SK-N-SH treated with all-trans-retinoic acid at 6 μM for 48 hours (cell line): ENCODE data around the gene KDM4C.

Experiments used
- ARNTL ChIP-seq: fragments of 450-650 bp; formaldehyde crosslinking; IDR thresholded peaks from 2 replicates; pipeline ENCODE4 v1.5.0; 2020; ENCODE audit warnings: low read depth, mild to moderate bottlenecking, moderate library complexity, borderline replicate concordance
- GLIS3 ChIP-seq: fragments of 250-450 bp; sonication (Bioruptor Pico); IDR thresholded peaks from 2 replicates; pipeline ENCODE4 v1.5.0; 2020; ENCODE audit warnings: mild to moderate bottlenecking, moderate library complexity
- ISL1 ChIP-seq: fragments of 250-450 bp; sonication (Bioruptor Pico); IDR thresholded peaks from 2 replicates; pipeline ENCODE4 v2.1.2; 2022; ENCODE audit warnings: mild to moderate bottlenecking, moderate library complexity
- RARB ChIP-seq: fragments of 250-450 bp; sonication (Bioruptor Pico); IDR thresholded peaks from 2 replicates; pipeline ENCODE4 v1.8.0; 2021; ENCODE audit warnings: mild to moderate bottlenecking, moderate library complexity
- TCF4 ChIP-seq: fragments of 250-450 bp; sonication (Bioruptor Pico); IDR thresholded peaks from 2 replicates; pipeline ENCODE4 v1.8.0; 2021; ENCODE audit warnings: mild to moderate bottlenecking, moderate library complexity, borderline replicate concordance
- TOX ChIP-seq: fragments of 250-450 bp; sonication (Bioruptor Pico); IDR thresholded peaks from 2 replicates; pipeline ENCODE4 v1.8.0; 2021; ENCODE audit warnings: mild to moderate bottlenecking, moderate library complexity, borderline replicate concordance
- ZFP3 ChIP-seq: fragments of 250-450 bp; sonication (Bioruptor Pico); IDR thresholded peaks from 2 replicates; pipeline ENCODE4 v1.5.0; 2020; ENCODE audit warnings: mild to moderate bottlenecking, moderate library complexity
- ZNF565 ChIP-seq: fragments of 450-650 bp; formaldehyde crosslinking; conservative IDR thresholded peaks from 2 replicates; pipeline ENCODE4 v1.5.0; 2020; ENCODE audit warnings: low read depth, mild to moderate bottlenecking, moderate library complexity
- ZNF8 ChIP-seq: fragments of 450-650 bp; formaldehyde crosslinking; IDR thresholded peaks from 2 replicates; pipeline ENCODE4 v1.5.0; 2020; ENCODE audit warnings: mild to moderate bottlenecking, moderate library complexity
- TF ChIP-seq, protein P1 (sequence below): fragments of 250-450 bp; sonication (Bioruptor Pico); IDR thresholded peaks from 2 replicates; pipeline ENCODE4 v1.8.0; 2021; ENCODE audit warnings: low read depth, mild to moderate bottlenecking, moderate library complexity, borderline replicate concordance
- TF ChIP-seq, protein P2 (sequence below): fragments of 250-450 bp; sonication (Bioruptor Pico); IDR thresholded peaks from 2 replicates; pipeline ENCODE4 v1.8.0; 2020; ENCODE audit warnings: mild to moderate bottlenecking, moderate library complexity, borderline replicate concordance

GRCh38 chr9:6997330-6997729, 239.6 kb downstream of the KDM4C start:
- TF ChIP-seq GLIS3 (CRISPR knock-in tag): no peak
- TF ChIP-seq, protein P1, sequence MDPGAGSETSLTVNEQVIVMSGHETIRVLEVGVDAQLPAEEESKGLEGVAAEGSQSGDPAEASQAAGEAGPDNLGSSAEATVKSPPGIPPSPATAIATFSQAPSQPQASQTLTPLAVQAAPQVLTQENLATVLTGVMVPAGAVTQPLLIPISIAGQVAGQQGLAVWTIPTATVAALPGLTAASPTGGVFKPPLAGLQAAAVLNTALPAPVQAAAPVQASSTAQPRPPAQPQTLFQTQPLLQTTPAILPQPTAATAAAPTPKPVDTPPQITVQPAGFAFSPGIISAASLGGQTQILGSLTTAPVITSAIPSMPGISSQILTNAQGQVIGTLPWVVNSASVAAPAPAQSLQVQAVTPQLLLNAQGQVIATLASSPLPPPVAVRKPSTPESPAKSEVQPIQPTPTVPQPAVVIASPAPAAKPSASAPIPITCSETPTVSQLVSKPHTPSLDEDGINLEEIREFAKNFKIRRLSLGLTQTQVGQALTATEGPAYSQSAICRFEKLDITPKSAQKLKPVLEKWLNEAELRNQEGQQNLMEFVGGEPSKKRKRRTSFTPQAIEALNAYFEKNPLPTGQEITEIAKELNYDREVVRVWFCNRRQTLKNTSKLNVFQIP (CRISPR knock-in tag): no peak
- no peak for TF ChIP-seq TCF4 (CRISPR knock-in tag)
- no peak for TF ChIP-seq ARNTL (CRISPR knock-in tag)
- TF ChIP-seq ISL1 (CRISPR knock-in tag): no peak
- TF ChIP-seq ZNF565 (CRISPR knock-in tag): no peak
- TF ChIP-seq RARB (CRISPR knock-in tag): no peak
- no peak for TF ChIP-seq ZNF8
- TF ChIP-seq, protein P2, sequence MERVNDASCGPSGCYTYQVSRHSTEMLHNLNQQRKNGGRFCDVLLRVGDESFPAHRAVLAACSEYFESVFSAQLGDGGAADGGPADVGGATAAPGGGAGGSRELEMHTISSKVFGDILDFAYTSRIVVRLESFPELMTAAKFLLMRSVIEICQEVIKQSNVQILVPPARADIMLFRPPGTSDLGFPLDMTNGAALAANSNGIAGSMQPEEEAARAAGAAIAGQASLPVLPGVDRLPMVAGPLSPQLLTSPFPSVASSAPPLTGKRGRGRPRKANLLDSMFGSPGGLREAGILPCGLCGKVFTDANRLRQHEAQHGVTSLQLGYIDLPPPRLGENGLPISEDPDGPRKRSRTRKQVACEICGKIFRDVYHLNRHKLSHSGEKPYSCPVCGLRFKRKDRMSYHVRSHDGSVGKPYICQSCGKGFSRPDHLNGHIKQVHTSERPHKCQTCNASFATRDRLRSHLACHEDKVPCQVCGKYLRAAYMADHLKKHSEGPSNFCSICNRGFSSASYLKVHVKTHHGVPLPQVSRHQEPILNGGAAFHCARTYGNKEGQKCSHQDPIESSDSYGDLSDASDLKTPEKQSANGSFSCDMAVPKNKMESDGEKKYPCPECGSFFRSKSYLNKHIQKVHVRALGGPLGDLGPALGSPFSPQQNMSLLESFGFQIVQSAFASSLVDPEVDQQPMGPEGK (CRISPR knock-in tag): no peak
- TF ChIP-seq TOX (CRISPR knock-in tag): no peak
- no peak for TF ChIP-seq ZFP3 (CRISPR knock-in tag)
